HepG2 (cell line): Measurements from ENCODE around the gene RAB27B. TPM values are rescaled to one million over a fixed set of nuclear protein-coding genes. Genes with fewer than 3 reads are reported as not detected.

Experiments used
- ATAC-seq: fragments of 200-7000 bp; cut with Tn5 transposase; 3 replicates; pipeline ENCODE4 v1.9.1; 2020; ENCODE audit warnings: mild to moderate bottlenecking, moderate library complexity
- BruUV-seq: library from RNA; stranded (reverse); fragments of 400-500 nt; replicated peaks from 2 replicates; lab custom pipeline; 2021; lab: Mats Ljungman, UMichigan
- CTCF ChIA-PET: fragments of 300-600 bp; formaldehyde crosslinking; extraction: SDS; loops from one replicate; lab custom pipeline; 2021; ENCODE audit warnings: low total read pairs, inconsistent platforms, low intra/inter-chr PET ratio; lab: Yijun Ruan, JAX
- POLR2A ChIA-PET: fragments of 350-600 bp; sonication (Branson Sonifier 250); formaldehyde crosslinking; loops from one replicate; lab custom pipeline; 2020; ENCODE audit warnings: antibody characterized with exemption, inconsistent platforms; lab: Yijun Ruan, JAX
- DNase-seq: peaks from one replicate; pipeline ENCODE4 v3.0.0-alpha.2; 2015; ENCODE audit warnings: low spot score
- FAIRE-seq: peaks from 3 replicates; lab custom pipeline; 2011; peaks lifted over from hg19 to GRCh38; lab: Jason Lieb, UNC
- H2AFZ ChIP-seq: one replicate; pipeline ENCODE4 v1.6.1; 2011; ENCODE audit warnings: low read length, inconsistent platforms
- H3K27ac ChIP-seq: fragments of 300-600 bp; 3 replicates; pipeline ENCODE4 v1.8.0; 2011; ENCODE audit warnings: mixed run types, mild to moderate bottlenecking, mixed read lengths, low read length, inconsistent platforms; ENCODE audit not compliant: insufficient read depth; ENCODE audit errors: extremely low read length
- H3K27me3 ChIP-seq, 2 experiments: fragments of 200-600 bp in 1 of 2; 2 replicates in 1 of 2; 3 replicates in 1 of 2; pipeline versions ENCODE4 v1.6.0 to v1.8.0; 2011; ENCODE audit warnings: low read length in 2 of 2, mild to moderate bottlenecking in 2 of 2, moderate library complexity in 2 of 2, inconsistent platforms in 1 of 2; ENCODE audit not compliant: insufficient read depth in 2 of 2, control insufficient read depth in 1 of 2
- H3K36me3 ChIP-seq, 2 experiments: fragments of 200-600 bp in 1 of 2; replicated peaks in 1 of 2; 2 replicates in 1 of 2; 3 replicates in 1 of 2; pipeline versions ENCODE4 v1.5.1 to v1.8.0; 2011; ENCODE audit warnings: low read length in 2 of 2, inconsistent platforms in 1 of 2; ENCODE audit not compliant: insufficient read depth in 2 of 2, control insufficient read depth in 1 of 2
- H3K4me1 ChIP-seq: 2 replicates; pipeline ENCODE4 v1.5.1; 2012; ENCODE audit warnings: low read length, inconsistent platforms; ENCODE audit not compliant: insufficient read depth
- H3K4me2 ChIP-seq: 2 replicates; pipeline ENCODE4 v1.6.0; 2011; ENCODE audit warnings: low read depth, low read length, inconsistent platforms
- H3K4me3 ChIP-seq, 3 experiments: fragments of 200-600 bp in 1 of 3; sonication (generic), shearing (Covaris generic) in 1 of 3; replicated peaks in 1 of 3; 2 replicates each; pipeline ENCODE4 v1.5.1; 2011 to 2016; ENCODE audit warnings: low read length in 3 of 3, inconsistent platforms in 2 of 3, low read depth in 2 of 3, mild to moderate bottlenecking in 2 of 3, control low read depth in 1 of 3, mixed read lengths in 1 of 3; ENCODE audit not compliant: insufficient read depth in 1 of 3
- H3K79me2 ChIP-seq: one replicate; pipeline ENCODE4 v1.6.1; 2011; ENCODE audit warnings: low read length, inconsistent platforms; ENCODE audit not compliant: insufficient read depth
- H3K9ac ChIP-seq: 2 replicates; pipeline ENCODE4 v1.6.0; 2011; ENCODE audit warnings: mild to moderate bottlenecking, low read depth, low read length, inconsistent platforms; ENCODE audit not compliant: insufficient read depth
- H3K9me3 ChIP-seq: 2 replicates; pipeline ENCODE4 v1.5.1; 2012; ENCODE audit warnings: mild to moderate bottlenecking, low read length
- H4K20me1 ChIP-seq: 2 replicates; pipeline ENCODE4 v1.6.0; 2011; ENCODE audit warnings: inconsistent platforms, mild to moderate bottlenecking, low read length, moderate library complexity; ENCODE audit not compliant: insufficient read depth
- AHDC1 ChIP-seq: sonication (generic); formaldehyde crosslinking; IDR thresholded peaks from 2 replicates; pipeline ENCODE4 v1.5.1; 2020; ENCODE audit warnings: mild to moderate bottlenecking, missing genetic modification reagents, borderline replicate concordance
- FOSL1 ChIP-seq: sonication (generic); formaldehyde crosslinking; IDR thresholded peaks from 2 replicates; pipeline ENCODE4 v1.9.0; 2021; ENCODE audit warnings: missing genetic modification reagents, borderline replicate concordance
- ISL2 ChIP-seq: sonication (generic); formaldehyde crosslinking; IDR thresholded peaks from 2 replicates; pipeline ENCODE4 v1.5.0; 2020; ENCODE audit warnings: missing genetic modification reagents
- JDP2 ChIP-seq: sonication (generic); formaldehyde crosslinking; IDR thresholded peaks from 2 replicates; pipeline ENCODE4 v1.8.1; 2022; ENCODE audit warnings: missing genetic modification reagents, borderline replicate concordance
- MXI1 ChIP-seq: IDR thresholded peaks from 3 replicates; pipeline ENCODE4 v1.6.1; 2012; ENCODE audit warnings: low read depth, low read length, inconsistent platforms, borderline replicate concordance
- NR2F6 ChIP-seq, 2 experiments: IDR thresholded peaks; 2 replicates each; pipeline ENCODE4 v1.6.1; 2016; ENCODE audit warnings: antibody characterized with exemption in 1 of 2, mild to moderate bottlenecking in 1 of 2
- ZBTB21 ChIP-seq: sonication (generic); formaldehyde crosslinking; IDR thresholded peaks from 2 replicates; pipeline ENCODE4 v1.4.0; 2020; ENCODE audit warnings: missing genetic modification reagents
- ZNF292 ChIP-seq: sonication (generic); formaldehyde crosslinking; IDR thresholded peaks from 2 replicates; pipeline ENCODE4 v1.8.1; 2022; ENCODE audit warnings: mild to moderate bottlenecking, low read depth, missing genetic modification reagents, borderline replicate concordance
- ZNF512 ChIP-seq: sonication (generic); formaldehyde crosslinking; IDR thresholded peaks from 2 replicates; pipeline ENCODE4 v1.4.0; 2020; ENCODE audit warnings: mild to moderate bottlenecking, missing genetic modification reagents
- ZNF678 ChIP-seq: sonication (generic); formaldehyde crosslinking; IDR thresholded peaks from 2 replicates; pipeline ENCODE4 v1.4.0; 2020; ENCODE audit warnings: mild to moderate bottlenecking, missing genetic modification reagents
- ZNF883 ChIP-seq: sonication (generic); formaldehyde crosslinking; IDR thresholded peaks from 2 replicates; pipeline ENCODE4 v1.5.1; 2020; ENCODE audit warnings: mild to moderate bottlenecking, missing genetic modification reagents; ENCODE audit errors: not compliant biosample characterization
- ZSCAN30 ChIP-seq: sonication (generic); formaldehyde crosslinking; IDR thresholded peaks from 2 replicates; pipeline ENCODE4 v1.5.0; 2020; ENCODE audit warnings: mild to moderate bottlenecking, missing genetic modification reagents
- WGBS: methylation state at CpG from one replicate; pipeline ENCODE4 v1.1.6; 2017; ENCODE audit warnings: low lambda C conversion rate; 5-methylcytosine and 5-hydroxymethylcytosine counted together
- in situ Hi-C: cut with HindIII; loops from 2 replicates; pipeline ENCODE4 v1.10.0; 2017; ENCODE audit warnings: low pct_unique_long_range_greater_than_20kb; ENCODE audit not compliant: extremely low pct_ligation_motif_present
- intact Hi-C: fragments of 100-400 bp; cut with micrococcal nuclease; formaldehyde crosslinking; loops from one replicate; pipeline ENCODE4 v1.10.0; 2022; ENCODE audit not compliant: unreplicated experiment
- polyA plus RNA-seq, 8 experiments: library from polyadenylated mRNA; depleted of rRNA in 3 of 8; stranded (reverse) in 7 of 8; unstranded in 1 of 8; fragments of >200 nt; fragmentation: Illumina TruSeq in 4 of 8; extraction: Trizol in 4 of 8; gene quantifications; 2 replicates each; pipeline versions ENCODE4 v1.2.1 to v1.2.3, GENCODE V29; 2011 to 2016; ENCODE audit warnings: low read depth in 4 of 8, missing spikeins in 1 of 8, mixed read lengths in 1 of 8; ENCODE audit not compliant: insufficient read depth in 1 of 8
- total RNA-seq, 5 experiments: library from RNA; depleted of rRNA; stranded (reverse); fragments of >200 nt; fragmentation: Illumina TruSeq; extraction: Trizol; gene quantifications; 2 replicates each; pipeline ENCODE4 v1.2.3, GENCODE V29; 2016; ENCODE audit warnings: low read depth in 1 of 5
- TF ChIP-seq, protein P1 (sequence below): sonication (generic); formaldehyde crosslinking; IDR thresholded peaks from 2 replicates; pipeline ENCODE4 v1.4.0; 2020; ENCODE audit warnings: missing genetic modification reagents
- TF ChIP-seq, protein P2 (sequence below): sonication (generic); formaldehyde crosslinking; IDR thresholded peaks from 2 replicates; pipeline ENCODE4 v1.4.0; 2020; ENCODE audit warnings: low read depth, mild to moderate bottlenecking, missing genetic modification reagents

The RAB27B gene
- total and polyA plus RNA-seq, 2 of the 13 experiments (the other 11 are each of a cell fraction or from before 2014, with no cell fraction given) = not detected

GRCh38 chr18:54923339-54923956, 95.2 kb downstream of the RAB27B start:
- Histone ChIP-seq H2AFZ (no peak overlapping the region), H4K20me1 (no peaks in the 10 kb centered on the region), H3K9me3 (no peaks in the 10 kb centered on the region), H3K27ac (no peak overlapping the region), H3K9ac (no peak overlapping the region), H3K4me2 (no peak overlapping the region), H3K27me3 (no peaks in the 10 kb centered on the region), H3K79me2 (no peaks in the 10 kb centered on the region), H3K36me3 (no peaks in the 10 kb centered on the region), H3K4me1 (peaks cover 18% of the 10 kb centered on the region), H3K4me3 (no peak overlapping the region)
- ATAC-seq (peak; percentile 62; the same call in 1 of the 3 replicates), FAIRE-seq (no peak), DNase-seq (peak; percentile 13)
- BruUV-seq = no TSS peak
- in situ Hi-C loops = no loop called here
- ChIA-PET POLR2A (no interaction called here), CTCF (no interaction called here)
- intact Hi-C loops = no loop called here
- 38% methylated on average over 4 of the region's 4 CpGs for WGBS
- TF ChIP-seq ZNF292 (CRISPR knock-in tag) = no peak
- no peak for TF ChIP-seq NR2F6 (IDR thresholded peaks at IDR 0.05)
- TF ChIP-seq NR2F6 (CRISPR knock-in tag; IDR thresholded peaks at IDR 0.05) = no peak
- TF ChIP-seq AHDC1 (CRISPR knock-in tag) = peak; percentile 21; the same call in 1 of the 2 replicates
- no peak for TF ChIP-seq ZNF678 (CRISPR knock-in tag)
- TF ChIP-seq FOSL1 (CRISPR knock-in tag) = no peak
- TF ChIP-seq ISL2 = no peak
- TF ChIP-seq, protein P1, sequence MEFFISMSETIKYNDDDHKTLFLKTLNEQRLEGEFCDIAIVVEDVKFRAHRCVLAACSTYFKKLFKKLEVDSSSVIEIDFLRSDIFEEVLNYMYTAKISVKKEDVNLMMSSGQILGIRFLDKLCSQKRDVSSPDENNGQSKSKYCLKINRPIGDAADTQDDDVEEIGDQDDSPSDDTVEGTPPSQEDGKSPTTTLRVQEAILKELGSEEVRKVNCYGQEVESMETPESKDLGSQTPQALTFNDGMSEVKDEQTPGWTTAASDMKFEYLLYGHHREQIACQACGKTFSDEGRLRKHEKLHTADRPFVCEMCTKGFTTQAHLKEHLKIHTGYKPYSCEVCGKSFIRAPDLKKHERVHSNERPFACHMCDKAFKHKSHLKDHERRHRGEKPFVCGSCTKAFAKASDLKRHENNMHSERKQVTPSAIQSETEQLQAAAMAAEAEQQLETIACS (CRISPR knock-in tag) = no peak
- TF ChIP-seq JDP2 (CRISPR knock-in tag) = no peak
- TF ChIP-seq ZSCAN30 (CRISPR knock-in tag) = no peak
- TF ChIP-seq ZBTB21 (CRISPR knock-in tag) = no peak
- TF ChIP-seq, protein P2, sequence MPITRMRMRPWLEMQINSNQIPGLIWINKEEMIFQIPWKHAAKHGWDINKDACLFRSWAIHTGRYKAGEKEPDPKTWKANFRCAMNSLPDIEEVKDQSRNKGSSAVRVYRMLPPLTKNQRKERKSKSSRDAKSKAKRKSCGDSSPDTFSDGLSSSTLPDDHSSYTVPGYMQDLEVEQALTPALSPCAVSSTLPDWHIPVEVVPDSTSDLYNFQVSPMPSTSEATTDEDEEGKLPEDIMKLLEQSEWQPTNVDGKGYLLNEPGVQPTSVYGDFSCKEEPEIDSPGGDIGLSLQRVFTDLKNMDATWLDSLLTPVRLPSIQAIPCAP (CRISPR knock-in tag) = no peak
- TF ChIP-seq MXI1 = no peak
- TF ChIP-seq ZNF512 (CRISPR knock-in tag) = no peak
- TF ChIP-seq ZNF883 = no peak
